NCI-H524 treated with DMSO at 0.1 percent for 48 hours (cell line): Measurements from ENCODE around the gene ACTG2.

Experiments
- DNase-seq: peaks from one replicate; lab custom pipeline; 2025; lab: John Stamatoyannopoulos, UW

The ACTG2 gene

GRCh38 chr2:73969356-73969755, 76.5 kb downstream of the ACTG2 start:
- DNase-seq: no peak
